Measurements from ENCODE around the gene CYBC1. TPM values are rescaled to one million over a fixed set of nuclear protein-coding genes. Genes with fewer than 3 reads are reported as not detected.

The CYBC1 gene
- total and polyA plus RNA-seq, 9 of the 15 experiments (the other 6 are each of a cell fraction or from before 2014, with no cell fraction given), result 1.3 to 71.8 (median 49.9) TPM

GRCh38 chr17:82458179-82458884 is 7.8 kb upstream of the CYBC1 start, which contains the start of gene NARF (continued):
- TF ChIP-seq PRDM10 (IDR thresholded peaks at IDR 0.05; ENCODE audit: partially characterized antibody) (peak; percentile 98), ZNF444 (CRISPR knock-in tag; IDR thresholded peaks at IDR 0.05) (no peak), CBX2 (IDR thresholded peaks at IDR 0.05; ENCODE audit: insufficient read depth, low read length, poor library complexity, severe bottlenecking) (no peak), BRD4 (IDR thresholded peaks at IDR 0.05) (peak; percentile 81; the same call in 1 of the 2 replicates), ZNF436 (CRISPR knock-in tag; IDR thresholded peaks at IDR 0.05) (no peak), U2AF1 (optimal IDR thresholded peaks at IDR 0.05; ENCODE audit: low read depth, low read length) (peak; percentile 83), RBM17 (IDR thresholded peaks at IDR 0.05; ENCODE audit: borderline replicate concordance, low read depth, low read length) (no peak), IRF2 (CRISPR knock-in tag; IDR thresholded peaks at IDR 0.05) (no peak), ILK (tag; IDR thresholded peaks at IDR 0.05; ENCODE audit: borderline replicate concordance, low read depth) (no peak), CLOCK (CRISPR knock-in tag; IDR thresholded peaks at IDR 0.05; ENCODE audit: borderline replicate concordance) (no peak), POLR2A (conservative IDR thresholded peaks at IDR 0.05) (peak; percentile 98), BMI1 (IDR thresholded peaks at IDR 0.05; ENCODE audit: low read length) (no peak), ELF1 (tag; IDR thresholded peaks at IDR 0.05) (peak; percentile 64; the same call in 1 of the 2 replicates), ARHGAP35 (IDR thresholded peaks at IDR 0.05; ENCODE audit: partially characterized antibody) (no peak), FOXK1 (CRISPR knock-in tag; IDR thresholded peaks at IDR 0.05; ENCODE audit: borderline replicate concordance) (no peak), MXD1 (CRISPR knock-in tag; IDR thresholded peaks at IDR 0.05; ENCODE audit: borderline replicate concordance, poor library complexity, severe bottlenecking) (peak; percentile 7)

Measured in K562 (cell line).